ENCODE results near the gene DYNC1I2. TPM values are rescaled to one million over a fixed set of nuclear protein-coding genes. Genes with fewer than 3 reads are reported as not detected.

Gene DYNC1I2
- total RNA-seq, 1 experiment from 2014 or later: 62.9 TPM

GRCh38 chr2:171742760-171743159 lies 55.5 kb downstream of the DYNC1I2 start:
- no peak overlapping the region for H3K27ac Mint-ChIP-seq (ENCODE audit: unreplicated experiment)
- Histone ChIP-seq H3K4me3 (ENCODE audit: low read depth, low read length) (no peak overlapping the region), H3K4me1 (no peaks in the 10 kb centered on the region), H3K9me3 (no peaks in the 10 kb centered on the region), H3K36me3 (ENCODE audit: control insufficient read depth, insufficient read depth, low read length) (no peaks in the 10 kb centered on the region; the same call in none of the 2 replicates), H3K27me3 (replicated peaks; ENCODE audit: control insufficient read depth, insufficient read depth, low read length) (no peaks in the 10 kb centered on the region)
- no TSS peak for BruUV-seq (replicated peaks)
- H3K9me3 Mint-ChIP-seq (ENCODE audit: unreplicated experiment): no peaks in the 10 kb centered on the region
- CTCF ChIA-PET: no interaction called here
- intact Hi-C loops (cut with micrococcal nuclease; ENCODE audit: unreplicated experiment): no loop called here
- TF ChIP-seq CTCF (IDR thresholded peaks at IDR 0.05; ENCODE audit: insufficient read depth in 1 of 2, low read depth in 1 of 2, low read length in 1 of 2, severe bottlenecking in 1 of 2, unreplicated experiment in 1 of 2): no peak
- DNase-seq: no peak
- H3K27me3 Mint-ChIP-seq (ENCODE audit: insufficient read depth, unreplicated experiment): no peaks in the 10 kb centered on the region
- H3K4me1 Mint-ChIP-seq (ENCODE audit: low read depth, unreplicated experiment): no peaks in the 10 kb centered on the region
- POLR2A ChIA-PET: no interaction called here
- H3K4me3 Mint-ChIP-seq (ENCODE audit: unreplicated experiment): no peak overlapping the region
- peaks cover 23% of the 10 kb centered on the region for H3K36me3 Mint-ChIP-seq (ENCODE audit: insufficient read depth, unreplicated experiment)

GRCh38 chr2:171745141-171745540 lies 57.9 kb downstream of the DYNC1I2 start:
- H3K4me3 Mint-ChIP-seq (ENCODE audit: unreplicated experiment): no peak overlapping the region
- no peaks in the 10 kb centered on the region; the same call in 1 of the 2 replicates for H3K36me3 ChIP-seq (ENCODE audit: control insufficient read depth, insufficient read depth, low read length)
- no peaks in the 10 kb centered on the region for H3K9me3 ChIP-seq
- ChIA-PET POLR2A (no interaction called here), CTCF (no interaction called here)
- H3K27ac Mint-ChIP-seq (ENCODE audit: unreplicated experiment): no peak overlapping the region
- DNase-seq: no peak
- no TSS peak for BruUV-seq (replicated peaks)
- TF ChIP-seq CTCF (IDR thresholded peaks at IDR 0.05; ENCODE audit: insufficient read depth in 1 of 2, low read depth in 1 of 2, low read length in 1 of 2, severe bottlenecking in 1 of 2, unreplicated experiment in 1 of 2): no peak
- no peaks in the 10 kb centered on the region for H3K9me3 Mint-ChIP-seq (ENCODE audit: unreplicated experiment)
- no peaks in the 10 kb centered on the region for H3K4me1 Mint-ChIP-seq (ENCODE audit: low read depth, unreplicated experiment)
- no peaks in the 10 kb centered on the region for H3K4me1 ChIP-seq
- H3K4me3 ChIP-seq (ENCODE audit: low read depth, low read length): no peak overlapping the region
- H3K27me3 ChIP-seq (replicated peaks; ENCODE audit: control insufficient read depth, insufficient read depth, low read length): no peaks in the 10 kb centered on the region
- H3K36me3 Mint-ChIP-seq (ENCODE audit: insufficient read depth, unreplicated experiment): peaks cover 15% of the 10 kb centered on the region
- intact Hi-C loops (cut with micrococcal nuclease; ENCODE audit: unreplicated experiment): no loop called here
- no peaks in the 10 kb centered on the region for H3K27me3 Mint-ChIP-seq (ENCODE audit: insufficient read depth, unreplicated experiment)

GRCh38 chr2:171745806-171746205 lies 58.5 kb downstream of the DYNC1I2 start:
- intact Hi-C loops (cut with micrococcal nuclease; ENCODE audit: unreplicated experiment): no loop called here
- Mint-ChIP-seq H3K4me3 (ENCODE audit: unreplicated experiment) (no peak overlapping the region), H3K9me3 (ENCODE audit: unreplicated experiment) (no peaks in the 10 kb centered on the region), H3K27ac (ENCODE audit: unreplicated experiment) (no peak overlapping the region), H3K4me1 (ENCODE audit: low read depth, unreplicated experiment) (no peaks in the 10 kb centered on the region), H3K36me3 (ENCODE audit: insufficient read depth, unreplicated experiment) (peaks cover 15% of the 10 kb centered on the region), H3K27me3 (ENCODE audit: insufficient read depth, unreplicated experiment) (no peaks in the 10 kb centered on the region)
- Histone ChIP-seq H3K36me3 (ENCODE audit: control insufficient read depth, insufficient read depth, low read length) (no peaks in the 10 kb centered on the region; the same call in 1 of the 2 replicates), H3K27me3 (replicated peaks; ENCODE audit: control insufficient read depth, insufficient read depth, low read length) (no peaks in the 10 kb centered on the region), H3K4me3 (ENCODE audit: low read depth, low read length) (no peak overlapping the region), H3K9me3 (no peaks in the 10 kb centered on the region), H3K4me1 (no peaks in the 10 kb centered on the region)
- no peak for TF ChIP-seq CTCF (IDR thresholded peaks at IDR 0.05; ENCODE audit: insufficient read depth in 1 of 2, low read depth in 1 of 2, low read length in 1 of 2, severe bottlenecking in 1 of 2, unreplicated experiment in 1 of 2)
- DNase-seq: no peak
- BruUV-seq (replicated peaks): no TSS peak
- ChIA-PET CTCF (interaction anchor here (0.6 kb wide), 1 partner anchor 45 kb away, joined by 3 read pairs; no protein-coding TSS in a partner anchor), POLR2A (no interaction called here)

All from Caco-2 (cell line).